GM19193 (cell line): ENCODE data around the gene NUP210L.

Source experiments
- POLR2A ChIP-seq: IDR thresholded peaks from 4 replicates; pipeline ENCODE4 v1.6.1; 2011; ENCODE audit not compliant: insufficient read depth, insufficient read length; ENCODE audit errors: extremely low read depth

Gene NUP210L

GRCh38 chr1:154076413-154076812 lies 78.5 kb downstream of the NUP210L start:
- no peak for TF ChIP-seq POLR2A

- TF ChIP-seq POLR2A, result no peak
Measured at GRCh38 chr1:154075746-154076145, 79.1 kb downstream of the NUP210L start.

GRCh38 chr1:154062309-154062708 lies 92.6 kb downstream of the NUP210L start:
- TF ChIP-seq POLR2A, result no peak

GRCh38 chr1:154019940-154020339 lies 134.9 kb downstream of the NUP210L start:
- no peak for TF ChIP-seq POLR2A

- TF ChIP-seq POLR2A, result no peak
Measured at GRCh38 chr1:154019269-154019668, 135.6 kb downstream of the NUP210L start.

- no peak for TF ChIP-seq POLR2A
Measured at GRCh38 chr1:154014154-154014907, 140.5 kb downstream of the NUP210L start.

- TF ChIP-seq POLR2A, result no peak
Measured at GRCh38 chr1:154012129-154012528, 142.7 kb downstream of the NUP210L start.

- no peak for TF ChIP-seq POLR2A
Measured at GRCh38 chr1:154006136-154006535, 148.7 kb downstream of the NUP210L start.

- no peak for TF ChIP-seq POLR2A
Measured at GRCh38 chr1:154000420-154000819, 154.5 kb downstream of the NUP210L start.

GRCh38 chr1:153995640-153996039 lies 159.2 kb downstream of the NUP210L start:
- no peak for TF ChIP-seq POLR2A

- no peak for TF ChIP-seq POLR2A
Measured at GRCh38 chr1:153995202-153995601, 159.7 kb downstream of the NUP210L start.

- no peak for TF ChIP-seq POLR2A
Measured at GRCh38 chr1:153991806-153992205, 163.1 kb downstream of the NUP210L start.

GRCh38 chr1:153991151-153991630 lies 163.7 kb downstream of the NUP210L start:
- no peak for TF ChIP-seq POLR2A

- TF ChIP-seq POLR2A, result peak; percentile 100
Measured at GRCh38 chr1:153990468-153991150, 164.3 kb downstream of the NUP210L start, which contains the start of gene RPS27. TSS of gene RPS27 (plus strand) at chr1:153990762. CDS start at chr1:153990797, 35 bp downstream.

- no peak for TF ChIP-seq POLR2A
Measured at GRCh38 chr1:153987621-153988020, 167.3 kb downstream of the NUP210L start.
